Sigmoid colon (tissue), 4 donors: ENCODE measurements around the gene MSN.

ENCODE experiments used
- POLR2A ChIP-seq, 2 donors: fragments of 450-650 bp; IDR thresholded peaks; one replicate each; pipeline ENCODE4 v1.6.1; 2016; ENCODE audit warnings: antibody characterized with exemption in 2 of 2, mild to moderate bottlenecking in 2 of 2, moderate library complexity in 2 of 2
- POLR2AphosphoS5 ChIP-seq, 4 donors: sonication (generic); formaldehyde crosslinking; IDR thresholded peaks; one replicate each; pipeline ENCODE4 v1.6.1; 2017; ENCODE audit warnings: antibody characterized with exemption in 4 of 4
- TF ChIP-seq, protein P1 (sequence below), 4 experiments: fragments of 450-650 bp in 3 of 4; fragments of 200-600 bp in 1 of 4; IDR thresholded peaks; one replicate each; pipeline ENCODE4 v1.5.1; 2016 to 2019; ENCODE audit warnings: antibody characterized with exemption in 4 of 4, mild to moderate bottlenecking in 3 of 4, moderate library complexity in 2 of 4

DNA sequence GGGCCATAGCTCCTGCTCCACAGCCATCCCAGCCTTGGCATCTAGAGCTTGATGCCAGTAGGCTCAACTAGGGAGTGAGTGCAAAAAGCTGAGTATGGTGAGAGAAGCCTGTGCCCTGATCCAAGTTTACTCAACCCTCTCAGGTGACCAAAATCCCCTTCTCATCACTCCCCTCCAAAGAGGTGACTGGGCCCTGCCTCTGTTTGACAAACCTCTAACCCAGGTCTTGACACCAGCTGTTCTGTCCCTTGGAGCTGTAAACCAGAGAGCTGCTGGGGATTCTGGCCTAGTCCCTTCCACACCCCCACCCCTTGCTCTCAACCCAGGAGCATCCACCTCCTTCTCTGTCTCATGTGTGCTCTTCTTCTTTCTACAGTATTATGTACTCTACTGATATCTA, 73.5 kb downstream of the MSN start:
- TF ChIP-seq, protein P1, sequence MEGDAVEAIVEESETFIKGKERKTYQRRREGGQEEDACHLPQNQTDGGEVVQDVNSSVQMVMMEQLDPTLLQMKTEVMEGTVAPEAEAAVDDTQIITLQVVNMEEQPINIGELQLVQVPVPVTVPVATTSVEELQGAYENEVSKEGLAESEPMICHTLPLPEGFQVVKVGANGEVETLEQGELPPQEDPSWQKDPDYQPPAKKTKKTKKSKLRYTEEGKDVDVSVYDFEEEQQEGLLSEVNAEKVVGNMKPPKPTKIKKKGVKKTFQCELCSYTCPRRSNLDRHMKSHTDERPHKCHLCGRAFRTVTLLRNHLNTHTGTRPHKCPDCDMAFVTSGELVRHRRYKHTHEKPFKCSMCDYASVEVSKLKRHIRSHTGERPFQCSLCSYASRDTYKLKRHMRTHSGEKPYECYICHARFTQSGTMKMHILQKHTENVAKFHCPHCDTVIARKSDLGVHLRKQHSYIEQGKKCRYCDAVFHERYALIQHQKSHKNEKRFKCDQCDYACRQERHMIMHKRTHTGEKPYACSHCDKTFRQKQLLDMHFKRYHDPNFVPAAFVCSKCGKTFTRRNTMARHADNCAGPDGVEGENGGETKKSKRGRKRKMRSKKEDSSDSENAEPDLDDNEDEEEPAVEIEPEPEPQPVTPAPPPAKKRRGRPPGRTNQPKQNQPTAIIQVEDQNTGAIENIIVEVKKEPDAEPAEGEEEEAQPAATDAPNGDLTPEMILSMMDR (IDR thresholded peaks at IDR 0.05) = no peak
- TF ChIP-seq POLR2AphosphoS5 (IDR thresholded peaks at IDR 0.05) (no peak), POLR2A (IDR thresholded peaks at IDR 0.05) (no peak)
